Panc1 (cell line): ENCODE results near the gene CDK6. TPM values are rescaled to one million over a fixed set of nuclear protein-coding genes. Genes with fewer than 3 reads are reported as not detected.

Experiments used
- ATAC-seq: fragments of 200-7000 bp; cut with Tn5 transposase; 2 replicates; pipeline ENCODE4 v1.9.1; 2020; ENCODE audit warnings: mild to moderate bottlenecking, moderate library complexity
- BruUV-seq: library from RNA; stranded (reverse); fragments of 400-500 nt; replicated peaks from 2 replicates; lab custom pipeline; 2021; lab: Mats Ljungman, UMichigan
- CTCF ChIA-PET: fragments of 300-600 bp; sonication (Branson Sonifier 250); formaldehyde crosslinking; loops from one replicate; lab custom pipeline; 2022; ENCODE audit warnings: antibody characterized with exemption; lab: Charles Lee
- POLR2A ChIA-PET: fragments of 300-600 bp; sonication (Branson Sonifier 250); formaldehyde crosslinking; loops from one replicate; lab custom pipeline; 2022; ENCODE audit warnings: antibody characterized with exemption; lab: Charles Lee
- DNase-seq: peaks from one replicate; pipeline ENCODE4 v3.0.0-alpha.2; 2010; ENCODE audit warnings: low read depth, low spot score
- H3K27ac ChIP-seq: 2 replicates; pipeline ENCODE4 v1.5.1; 2011; ENCODE audit warnings: mild to moderate bottlenecking, low read length, inconsistent platforms
- H3K27me3 ChIP-seq: fragments of 200-500 bp; sonication (Bioruptor generic); 2 replicates; pipeline ENCODE4 v1.6.0; 2014; ENCODE audit warnings: low read length, inconsistent platforms; ENCODE audit not compliant: control insufficient read depth, insufficient read depth
- H3K36me3 ChIP-seq: fragments of 200-500 bp; sonication (Bioruptor generic); 2 replicates; pipeline ENCODE4 v1.5.1; 2014; ENCODE audit warnings: inconsistent platforms, mild to moderate bottlenecking, low read length, moderate library complexity; ENCODE audit not compliant: control insufficient read depth, insufficient read depth
- H3K4me1 ChIP-seq: 2 replicates; pipeline ENCODE4 v1.5.1; 2011; ENCODE audit warnings: inconsistent platforms, mild to moderate bottlenecking, low read length, moderate library complexity; ENCODE audit not compliant: control insufficient read depth, insufficient read depth
- H3K4me3 ChIP-seq, 2 experiments: 2 replicates each; pipeline ENCODE4 v1.5.1; 2011 to 2012; ENCODE audit warnings: low read depth in 2 of 2, low read length in 2 of 2, mild to moderate bottlenecking in 2 of 2, inconsistent platforms in 1 of 2, moderate library complexity in 1 of 2
- H3K9me3 ChIP-seq: fragments of 200-500 bp; sonication (Bioruptor generic); 2 replicates; pipeline ENCODE4 v1.5.1; 2014; ENCODE audit warnings: low read depth, mild to moderate bottlenecking, inconsistent platforms, low read length, moderate library complexity; ENCODE audit not compliant: control insufficient read depth, insufficient read depth
- POLR2AphosphoS5 ChIP-seq: IDR thresholded peaks from 2 replicates; pipeline ENCODE4 v1.6.1; 2012; ENCODE audit warnings: mild to moderate bottlenecking, low read depth, low read length, moderate library complexity
- SIN3A ChIP-seq: IDR thresholded peaks from 2 replicates; pipeline ENCODE4 v1.6.1; 2012; ENCODE audit warnings: low read depth, mild to moderate bottlenecking, low read length, moderate library complexity, borderline replicate concordance; ENCODE audit not compliant: insufficient read depth
- TCF7L2 ChIP-seq: IDR thresholded peaks from 2 replicates; pipeline ENCODE4 v1.6.1; 2011; ENCODE audit warnings: mild to moderate bottlenecking, low read depth, low read length, inconsistent platforms
- in situ Hi-C: cut with HindIII; loops from 2 replicates; pipeline ENCODE4 v1.10.0; 2016; ENCODE audit warnings: low sequenced_read_pairs, low pct_unique_long_range_greater_than_20kb
- intact Hi-C: fragments of 100-400 bp; cut with micrococcal nuclease; formaldehyde crosslinking; loops from one replicate; pipeline ENCODE4 v1.10.0; 2022; ENCODE audit not compliant: unreplicated experiment
- total RNA-seq: library from RNA; stranded (reverse); gene quantifications from one replicate; pipeline ENCODE4 v1.2.1, GENCODE V29; 2021; ENCODE audit not compliant: unreplicated experiment
- TF ChIP-seq, protein P1 (sequence below), 2 experiments: IDR thresholded peaks; 2 replicates each; pipeline ENCODE4 v1.6.1; 2011 to 2012; ENCODE audit warnings: low read depth in 2 of 2, control low read depth in 1 of 2, low read length in 1 of 2, mild to moderate bottlenecking in 1 of 2, moderate library complexity in 1 of 2; ENCODE audit not compliant: insufficient read depth in 1 of 2
- TF ChIP-seq, protein P2 (sequence below): fragments of 450-650 bp; IDR thresholded peaks from 2 replicates; pipeline ENCODE4 v1.5.1; 2017; ENCODE audit warnings: mild to moderate bottlenecking

The CDK6 gene
- total RNA-seq, 1 experiment from 2014 or later = 57.4 TPM

DNA sequence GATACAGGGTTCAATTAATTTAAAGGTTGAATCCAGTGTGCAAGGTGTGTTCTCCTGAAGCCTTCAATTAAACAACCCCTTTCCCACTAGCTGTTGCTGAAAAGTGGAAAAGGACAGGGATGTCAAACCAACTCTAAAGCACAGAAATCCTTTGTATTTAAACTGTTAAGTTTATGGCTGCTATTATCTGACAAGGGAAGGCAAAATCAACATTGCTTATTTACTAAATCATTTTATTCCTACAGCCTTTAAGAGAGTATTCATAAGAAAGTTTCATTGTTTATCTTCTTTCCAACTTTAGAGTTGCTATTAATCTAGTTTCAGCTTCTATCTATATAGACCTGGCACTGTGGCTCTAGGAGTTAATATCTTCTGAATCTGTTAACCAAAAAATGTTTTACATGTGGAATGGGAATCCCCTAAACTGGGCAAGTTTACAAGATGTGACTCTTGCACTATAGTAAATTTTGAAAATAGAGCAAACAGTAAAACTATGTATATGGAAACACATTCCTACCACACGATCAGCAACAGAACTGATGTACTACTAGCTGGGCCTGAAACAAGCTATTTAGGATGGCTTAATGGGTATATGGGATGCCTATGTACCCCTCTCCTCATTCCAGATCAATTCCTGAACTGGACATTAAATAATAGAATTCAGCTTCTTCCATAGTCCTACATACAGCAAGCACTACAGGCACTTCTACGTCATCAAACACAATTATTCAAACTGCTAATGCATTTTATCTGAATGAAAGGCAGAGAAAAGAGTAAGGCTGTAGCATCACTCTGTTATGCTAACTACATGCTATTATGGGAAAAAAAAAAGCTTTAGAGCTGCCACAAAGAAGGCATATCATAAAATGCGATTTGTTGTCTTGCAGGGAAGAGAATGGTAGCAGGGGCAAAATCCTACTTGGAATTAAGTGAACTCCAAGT lies 52.8 kb downstream of the CDK6 start:
- POLR2A ChIA-PET = interaction anchor here (0.5 kb wide), 1 partner anchor 28 kb away, joined by 4 read pairs; no protein-coding TSS in a partner anchor
- BruUV-seq = no TSS peak
- intact Hi-C loops = no loop called here

DNA sequence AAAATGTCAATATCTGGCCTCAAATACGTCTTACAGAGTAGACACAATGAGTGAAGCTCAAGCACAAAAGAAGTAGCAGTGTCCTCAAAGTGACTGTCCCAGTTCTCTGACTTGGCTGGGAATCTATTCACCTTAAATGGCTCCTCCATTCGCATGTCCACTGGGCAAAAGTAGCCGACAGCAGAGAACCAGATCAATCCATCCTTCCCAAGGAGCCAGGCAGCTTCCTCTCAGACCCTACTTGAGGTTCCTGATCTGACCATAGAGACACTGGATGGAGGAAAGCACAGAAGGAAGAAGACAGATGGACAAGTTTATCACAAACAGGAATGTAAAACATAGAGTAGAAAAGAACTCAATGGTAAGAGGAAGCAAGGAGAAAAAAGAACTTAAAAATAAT lies 53.5 kb downstream of the CDK6 start:
- CTCF ChIA-PET = no interaction called here
- BruUV-seq = no TSS peak

More for the DNA sequence above, 52.8 kb downstream of the CDK6 start:
- peaks cover 46% of the 10 kb centered on the region for H3K4me1 ChIP-seq
- CTCF ChIA-PET = interaction anchor here (0.5 kb wide), 1 partner anchor 323 kb away, joined by 7 read pairs; no protein-coding TSS in a partner anchor
- ATAC-seq = peak; percentile 69
- no peak overlapping the region for H3K4me3 ChIP-seq
- no peak for DNase-seq
- TF ChIP-seq SIN3A = no peak
- TF ChIP-seq TCF7L2 = peak; percentile 59
- H3K9me3 ChIP-seq = peaks cover 7% of the 10 kb centered on the region
- no peaks in the 10 kb centered on the region for H3K36me3 ChIP-seq
- H3K27ac ChIP-seq = peak overlapping the region; percentile 60
- in situ Hi-C loops = no loop called here
- no peaks in the 10 kb centered on the region for H3K27me3 ChIP-seq

More for the DNA sequence above, 53.5 kb downstream of the CDK6 start:
- intact Hi-C loops = no loop called here
- DNase-seq = no peak
- TF ChIP-seq, protein P1, sequence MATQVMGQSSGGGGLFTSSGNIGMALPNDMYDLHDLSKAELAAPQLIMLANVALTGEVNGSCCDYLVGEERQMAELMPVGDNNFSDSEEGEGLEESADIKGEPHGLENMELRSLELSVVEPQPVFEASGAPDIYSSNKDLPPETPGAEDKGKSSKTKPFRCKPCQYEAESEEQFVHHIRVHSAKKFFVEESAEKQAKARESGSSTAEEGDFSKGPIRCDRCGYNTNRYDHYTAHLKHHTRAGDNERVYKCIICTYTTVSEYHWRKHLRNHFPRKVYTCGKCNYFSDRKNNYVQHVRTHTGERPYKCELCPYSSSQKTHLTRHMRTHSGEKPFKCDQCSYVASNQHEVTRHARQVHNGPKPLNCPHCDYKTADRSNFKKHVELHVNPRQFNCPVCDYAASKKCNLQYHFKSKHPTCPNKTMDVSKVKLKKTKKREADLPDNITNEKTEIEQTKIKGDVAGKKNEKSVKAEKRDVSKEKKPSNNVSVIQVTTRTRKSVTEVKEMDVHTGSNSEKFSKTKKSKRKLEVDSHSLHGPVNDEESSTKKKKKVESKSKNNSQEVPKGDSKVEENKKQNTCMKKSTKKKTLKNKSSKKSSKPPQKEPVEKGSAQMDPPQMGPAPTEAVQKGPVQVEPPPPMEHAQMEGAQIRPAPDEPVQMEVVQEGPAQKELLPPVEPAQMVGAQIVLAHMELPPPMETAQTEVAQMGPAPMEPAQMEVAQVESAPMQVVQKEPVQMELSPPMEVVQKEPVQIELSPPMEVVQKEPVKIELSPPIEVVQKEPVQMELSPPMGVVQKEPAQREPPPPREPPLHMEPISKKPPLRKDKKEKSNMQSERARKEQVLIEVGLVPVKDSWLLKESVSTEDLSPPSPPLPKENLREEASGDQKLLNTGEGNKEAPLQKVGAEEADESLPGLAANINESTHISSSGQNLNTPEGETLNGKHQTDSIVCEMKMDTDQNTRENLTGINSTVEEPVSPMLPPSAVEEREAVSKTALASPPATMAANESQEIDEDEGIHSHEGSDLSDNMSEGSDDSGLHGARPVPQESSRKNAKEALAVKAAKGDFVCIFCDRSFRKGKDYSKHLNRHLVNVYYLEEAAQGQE (IDR thresholded peaks at IDR 0.05; ENCODE audit: insufficient read depth in 1 of 2, low read depth in 2 of 2, low read length in 1 of 2) = no peak
- TF ChIP-seq, protein P2, sequence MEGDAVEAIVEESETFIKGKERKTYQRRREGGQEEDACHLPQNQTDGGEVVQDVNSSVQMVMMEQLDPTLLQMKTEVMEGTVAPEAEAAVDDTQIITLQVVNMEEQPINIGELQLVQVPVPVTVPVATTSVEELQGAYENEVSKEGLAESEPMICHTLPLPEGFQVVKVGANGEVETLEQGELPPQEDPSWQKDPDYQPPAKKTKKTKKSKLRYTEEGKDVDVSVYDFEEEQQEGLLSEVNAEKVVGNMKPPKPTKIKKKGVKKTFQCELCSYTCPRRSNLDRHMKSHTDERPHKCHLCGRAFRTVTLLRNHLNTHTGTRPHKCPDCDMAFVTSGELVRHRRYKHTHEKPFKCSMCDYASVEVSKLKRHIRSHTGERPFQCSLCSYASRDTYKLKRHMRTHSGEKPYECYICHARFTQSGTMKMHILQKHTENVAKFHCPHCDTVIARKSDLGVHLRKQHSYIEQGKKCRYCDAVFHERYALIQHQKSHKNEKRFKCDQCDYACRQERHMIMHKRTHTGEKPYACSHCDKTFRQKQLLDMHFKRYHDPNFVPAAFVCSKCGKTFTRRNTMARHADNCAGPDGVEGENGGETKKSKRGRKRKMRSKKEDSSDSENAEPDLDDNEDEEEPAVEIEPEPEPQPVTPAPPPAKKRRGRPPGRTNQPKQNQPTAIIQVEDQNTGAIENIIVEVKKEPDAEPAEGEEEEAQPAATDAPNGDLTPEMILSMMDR = no peak
- TF ChIP-seq SIN3A = no peak
- no peak for TF ChIP-seq TCF7L2
- TF ChIP-seq POLR2AphosphoS5 = no peak
- Histone ChIP-seq H3K27ac (peak overlapping the region; percentile 60), H3K36me3 (no peaks in the 10 kb centered on the region), H3K4me3 (no peak overlapping the region), H3K27me3 (no peaks in the 10 kb centered on the region), H3K9me3 (peaks cover under 1% of the 10 kb centered on the region; the same call in 1 of the 2 replicates), H3K4me1 (peaks cover 46% of the 10 kb centered on the region)
- POLR2A ChIA-PET = no interaction called here
- in situ Hi-C loops = no loop called here
- no peak for ATAC-seq
